CD4-positive, alpha-beta T cell (primary cell): ENCODE results near the gene ADK. TPM values are rescaled to one million over a fixed set of nuclear protein-coding genes. Genes with fewer than 3 reads are reported as not detected.

Experiments used
- ATAC-seq: fragments of 200-7000 bp; cut with Tn5 transposase; one replicate; pipeline ENCODE4 v1.10.0; 2022; ENCODE audit warnings: mild to moderate bottlenecking; ENCODE audit not compliant: poor library complexity
- CTCF ChIA-PET: fragments of 350-600 bp; sonication (Branson Sonifier 250); formaldehyde crosslinking; loops from one replicate; lab custom pipeline; 2021; ENCODE audit warnings: antibody characterized with exemption, inconsistent platforms; lab: Charles Lee
- POLR2A ChIA-PET: fragments of 350-600 bp; sonication (Branson Sonifier 250); formaldehyde crosslinking; loops from one replicate; lab custom pipeline; 2021; ENCODE audit warnings: antibody characterized with exemption, inconsistent platforms; lab: Charles Lee
- DNase-seq, 14 experiments: peaks; one replicate each; pipeline ENCODE4 v3.0.0-alpha.2; 2013 to 2020; ENCODE audit warnings: mixed read lengths in 2 of 14
- H3K27ac ChIP-seq, 2 donors: one replicate each; pipeline versions ENCODE4 v1.5.1 to v1.7.0; 2013; ENCODE audit warnings: low read length in 2 of 2, low read depth in 1 of 2, mild to moderate bottlenecking in 1 of 2
- H3K27me3 ChIP-seq, 2 experiments: 1 replicate in 1 of 2; 2 replicates in 1 of 2; pipeline versions ENCODE4 v1.6.1 to v1.7.0; 2013; ENCODE audit warnings: low read length in 2 of 2, control low read depth in 1 of 2, mild to moderate bottlenecking in 1 of 2, moderate library complexity in 1 of 2; ENCODE audit not compliant: insufficient read depth in 2 of 2, control insufficient read depth in 1 of 2
- H3K36me3 ChIP-seq: one replicate; pipeline ENCODE4 v1.6.1; 2013; ENCODE audit warnings: low read length, control low read depth; ENCODE audit not compliant: insufficient read depth
- H3K4me1 ChIP-seq: one replicate; pipeline ENCODE4 v1.6.1; 2013; ENCODE audit warnings: low read length, control low read depth; ENCODE audit not compliant: insufficient read depth
- H3K4me3 ChIP-seq: one replicate; pipeline ENCODE4 v1.5.1; 2013; ENCODE audit warnings: mild to moderate bottlenecking, low read length, moderate library complexity
- H3K9me3 ChIP-seq, 2 experiments: 1 replicate in 1 of 2; 2 replicates in 1 of 2; pipeline versions ENCODE4 v1.6.1 to v1.7.0; 2013; ENCODE audit warnings: low read length in 2 of 2, mild to moderate bottlenecking in 2 of 2, control low read depth in 1 of 2, moderate library complexity in 1 of 2; ENCODE audit not compliant: control insufficient read depth in 1 of 2, insufficient read depth in 1 of 2
- H3K27ac Mint-ChIP-seq: one replicate; pipeline ENCODE4 v1.8.0; 2020; ENCODE audit warnings: mixed read lengths
- H3K27me3 Mint-ChIP-seq: one replicate; pipeline ENCODE4 v1.8.0; 2021; ENCODE audit warnings: mixed read lengths
- H3K36me3 Mint-ChIP-seq: one replicate; pipeline ENCODE4 v1.8.0; 2021; ENCODE audit warnings: low read depth, mixed read lengths
- H3K4me1 Mint-ChIP-seq: one replicate; pipeline ENCODE4 v1.8.0; 2021; ENCODE audit warnings: low read depth, mixed read lengths
- H3K4me3 Mint-ChIP-seq: one replicate; pipeline ENCODE4 v1.8.0; 2020; ENCODE audit warnings: mild to moderate bottlenecking, mixed read lengths
- H3K9me3 Mint-ChIP-seq: one replicate; pipeline ENCODE4 v1.8.0; 2020; ENCODE audit warnings: mixed read lengths
- intact Hi-C, 2 experiments: fragments of 100-400 bp; cut with DNase I in 1 of 2; cut with micrococcal nuclease in 1 of 2; formaldehyde crosslinking; loops; one replicate each; pipeline versions ENCODE4 v1.15.1 to v1.9.0; 2023 to 2025; cut with DNase I, micrococcal nuclease
- total RNA-seq, 174 experiments: library from RNA in 2 of 174; stranded (reverse) in 2 of 174; gene quantifications; one replicate each; pipeline ENCODE4 v1.2.3 and lab custom pipeline; 2021 to 2026
- TF ChIP-seq, protein P1 (sequence below): fragments of 200-600 bp; IDR thresholded peaks from one replicate; pipeline ENCODE4 v1.8.0; 2022; ENCODE audit warnings: antibody characterized with exemption, mild to moderate bottlenecking

ADK gene
- total RNA-seq, 2 experiments from 2014 or later, result 15.3 to 17.6 TPM

DNA sequence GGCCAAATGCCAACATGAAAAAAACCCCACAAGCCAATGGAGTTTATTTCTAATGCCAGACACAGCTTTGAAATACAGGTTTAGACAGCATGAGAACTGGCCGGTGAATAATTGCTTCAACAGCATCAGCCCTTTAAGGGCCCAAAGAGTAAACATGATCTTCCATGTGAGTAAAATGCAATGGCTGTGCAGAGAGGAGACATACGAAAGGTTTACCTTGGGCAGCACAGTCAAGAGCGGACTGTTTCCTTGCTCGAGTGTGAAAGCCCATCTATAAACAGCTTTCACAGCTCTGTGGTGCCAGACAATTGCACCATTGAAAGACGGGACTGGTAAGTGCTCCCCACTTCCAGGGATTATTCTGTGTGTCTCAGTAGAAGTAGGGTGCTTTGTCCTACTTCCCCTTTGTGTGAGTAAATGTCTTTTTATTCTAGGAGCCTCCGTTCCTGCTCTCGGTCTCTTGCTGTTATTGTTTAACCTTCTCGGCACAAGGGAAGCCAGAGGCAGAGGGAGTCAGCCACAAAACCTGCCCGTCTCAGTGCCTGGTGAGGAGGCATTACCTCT, 597.5 kb downstream of the ADK start:
- Histone ChIP-seq H3K4me1 (peaks cover 3% of the 10 kb centered on the region), H3K36me3 (no peaks in the 10 kb centered on the region), H3K4me3 (no peak overlapping the region), H3K27me3 (no peaks in the 10 kb centered on the region), H3K9me3 (peaks cover 0 to 4% of the 10 kb centered on the region in 2 experiments), H3K27ac (no peak overlapping the region)
- no peaks in the 10 kb centered on the region for H3K36me3 Mint-ChIP-seq
- H3K4me3 Mint-ChIP-seq, result no peak overlapping the region
- CTCF ChIA-PET, result no interaction called here
- no peaks in the 10 kb centered on the region for H3K9me3 Mint-ChIP-seq
- no peak for DNase-seq
- intact Hi-C loops, result no loop called here
- ATAC-seq, result no peak
- POLR2A ChIA-PET, result no interaction called here
- no peaks in the 10 kb centered on the region for H3K27me3 Mint-ChIP-seq
- no peaks in the 10 kb centered on the region for H3K4me1 Mint-ChIP-seq
- H3K27ac Mint-ChIP-seq, result no peak overlapping the region
- TF ChIP-seq, protein P1, sequence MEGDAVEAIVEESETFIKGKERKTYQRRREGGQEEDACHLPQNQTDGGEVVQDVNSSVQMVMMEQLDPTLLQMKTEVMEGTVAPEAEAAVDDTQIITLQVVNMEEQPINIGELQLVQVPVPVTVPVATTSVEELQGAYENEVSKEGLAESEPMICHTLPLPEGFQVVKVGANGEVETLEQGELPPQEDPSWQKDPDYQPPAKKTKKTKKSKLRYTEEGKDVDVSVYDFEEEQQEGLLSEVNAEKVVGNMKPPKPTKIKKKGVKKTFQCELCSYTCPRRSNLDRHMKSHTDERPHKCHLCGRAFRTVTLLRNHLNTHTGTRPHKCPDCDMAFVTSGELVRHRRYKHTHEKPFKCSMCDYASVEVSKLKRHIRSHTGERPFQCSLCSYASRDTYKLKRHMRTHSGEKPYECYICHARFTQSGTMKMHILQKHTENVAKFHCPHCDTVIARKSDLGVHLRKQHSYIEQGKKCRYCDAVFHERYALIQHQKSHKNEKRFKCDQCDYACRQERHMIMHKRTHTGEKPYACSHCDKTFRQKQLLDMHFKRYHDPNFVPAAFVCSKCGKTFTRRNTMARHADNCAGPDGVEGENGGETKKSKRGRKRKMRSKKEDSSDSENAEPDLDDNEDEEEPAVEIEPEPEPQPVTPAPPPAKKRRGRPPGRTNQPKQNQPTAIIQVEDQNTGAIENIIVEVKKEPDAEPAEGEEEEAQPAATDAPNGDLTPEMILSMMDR, result no peak

DNA sequence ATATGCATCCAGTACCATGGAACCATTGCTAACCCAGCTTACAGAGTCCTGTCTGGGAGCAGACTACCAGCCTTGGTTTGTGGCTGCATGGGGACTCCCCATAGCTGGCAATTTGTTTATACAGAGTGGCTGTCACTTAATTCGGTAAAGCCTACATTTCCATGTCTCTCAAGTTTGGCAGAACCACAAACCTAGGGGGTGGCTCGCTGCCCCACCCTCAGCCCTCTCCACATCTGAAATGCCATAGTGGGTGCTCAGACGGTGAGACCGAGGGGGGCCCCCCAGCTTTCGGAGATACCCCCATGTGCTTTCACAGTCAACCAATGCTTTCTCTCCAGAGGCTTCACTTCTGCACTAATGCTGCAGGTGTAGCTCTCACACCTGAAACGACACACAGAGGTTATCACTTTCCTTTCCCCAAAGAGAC, 599.8 kb downstream of the ADK start:
- Histone ChIP-seq H3K36me3 (no peaks in the 10 kb centered on the region), H3K27ac (no peak overlapping the region), H3K27me3 (no peaks in the 10 kb centered on the region), H3K4me1 (peaks cover 3% of the 10 kb centered on the region), H3K4me3 (no peak overlapping the region), H3K9me3 (peaks cover 0 to 4% of the 10 kb centered on the region in 2 experiments)
- intact Hi-C loops, result no loop called here
- no peaks in the 10 kb centered on the region for H3K4me1 Mint-ChIP-seq
- no peaks in the 10 kb centered on the region for H3K36me3 Mint-ChIP-seq
- ATAC-seq (peak; percentile 59), DNase-seq (peak in 2 of 14 experiments; percentile 4 to 8)
- TF ChIP-seq, protein P1, result no peak
- H3K27me3 Mint-ChIP-seq, result no peaks in the 10 kb centered on the region
- POLR2A ChIA-PET, result interaction anchor here (1.1 kb wide), 1 partner anchor 299 kb away, joined by 3 read pairs; no protein-coding TSS in a partner anchor
- H3K9me3 Mint-ChIP-seq, result no peaks in the 10 kb centered on the region
- CTCF ChIA-PET, result no interaction called here
- no peak overlapping the region for H3K4me3 Mint-ChIP-seq
- no peak overlapping the region for H3K27ac Mint-ChIP-seq

DNA sequence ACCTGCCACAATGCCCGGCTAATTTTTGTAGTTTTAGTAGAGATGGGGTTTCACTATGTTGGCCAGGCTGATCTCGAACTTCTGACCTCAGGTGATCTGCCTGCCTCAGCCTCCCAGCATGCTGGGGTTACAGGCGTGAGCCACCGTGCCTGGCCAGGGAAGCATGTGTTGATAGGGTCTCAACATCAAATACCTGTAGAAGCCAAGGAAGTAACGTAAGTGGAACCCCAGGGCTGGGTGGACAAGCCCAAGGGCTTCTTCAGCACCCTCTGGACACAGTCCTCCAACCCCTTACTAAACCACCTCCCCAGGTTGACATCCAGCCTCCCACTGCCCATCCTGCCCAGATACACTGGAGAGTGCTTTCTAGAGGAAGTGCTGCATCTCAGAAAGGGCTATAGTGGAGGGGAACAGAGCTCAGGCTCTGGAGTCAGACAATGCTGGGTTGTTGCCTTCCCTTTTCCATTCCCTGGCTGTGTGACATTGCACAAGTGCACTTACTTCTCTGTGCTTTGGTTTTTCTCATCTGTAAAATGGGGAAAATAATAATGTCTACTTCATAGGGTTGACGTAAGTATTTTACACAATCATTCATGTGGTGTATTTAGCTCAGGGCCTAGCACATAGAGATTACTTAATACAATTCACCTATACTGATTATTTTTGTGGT, 601.5 kb downstream of the ADK start:
- intact Hi-C loops, result no loop called here
- Histone ChIP-seq H3K9me3 (peaks cover 0 to 4% of the 10 kb centered on the region in 2 experiments), H3K27ac (no peak overlapping the region), H3K36me3 (no peaks in the 10 kb centered on the region), H3K4me1 (peaks cover 3% of the 10 kb centered on the region), H3K4me3 (no peak overlapping the region), H3K27me3 (no peaks in the 10 kb centered on the region)
- no peak overlapping the region for H3K27ac Mint-ChIP-seq
- H3K27me3 Mint-ChIP-seq, result no peaks in the 10 kb centered on the region
- H3K36me3 Mint-ChIP-seq, result no peaks in the 10 kb centered on the region
- no peak for ATAC-seq
- H3K9me3 Mint-ChIP-seq, result no peaks in the 10 kb centered on the region
- no peaks in the 10 kb centered on the region for H3K4me1 Mint-ChIP-seq
- TF ChIP-seq, protein P1, result no peak
- no peak for DNase-seq
- H3K4me3 Mint-ChIP-seq, result no peak overlapping the region
- POLR2A ChIA-PET, result no interaction called here
- CTCF ChIA-PET, result no interaction called here
